Measurements from ENCODE around the gene TAF6L. TPM values are rescaled to one million over a fixed set of nuclear protein-coding genes. Genes with fewer than 3 reads are reported as not detected.
"Not testable (repeated sequence)": the region's sequence is repeated elsewhere in the genome, so short reads cannot be mapped to it uniquely, and the experiment has no call there.

TAF6L gene
- polyA plus RNA-seq, 1 donor, result 20.3 TPM

GRCh38 chr11:62805961-62806441, 34.8 kb downstream of the TAF6L start:
- DNase-seq, result no peak

DNA sequence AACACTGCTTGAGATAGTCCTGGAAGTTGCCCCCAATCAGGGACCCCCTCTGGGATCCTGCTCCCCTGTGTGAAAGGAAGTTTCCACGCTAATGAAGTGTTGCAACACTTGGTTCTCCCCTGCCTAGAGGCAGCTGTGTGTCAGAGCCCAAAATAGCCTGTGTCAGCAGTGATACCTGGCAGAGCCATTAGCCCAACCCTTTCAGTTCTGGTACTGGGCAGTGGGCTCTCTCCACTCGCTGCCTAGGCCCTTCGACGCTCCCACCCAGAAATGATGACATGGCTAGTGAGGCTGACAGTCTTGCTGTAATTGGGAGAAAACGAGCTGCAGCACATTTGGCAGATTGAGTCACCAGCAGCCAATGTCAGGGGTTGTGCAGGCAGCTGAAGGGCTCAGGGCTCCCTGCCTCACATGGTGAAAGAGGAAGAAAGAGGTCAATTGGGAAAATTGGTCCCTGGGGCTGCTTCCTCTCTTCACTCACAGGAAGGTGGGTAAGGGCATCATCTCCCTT, 35.5 kb downstream of the TAF6L start:
- no peak for DNase-seq

DNA sequence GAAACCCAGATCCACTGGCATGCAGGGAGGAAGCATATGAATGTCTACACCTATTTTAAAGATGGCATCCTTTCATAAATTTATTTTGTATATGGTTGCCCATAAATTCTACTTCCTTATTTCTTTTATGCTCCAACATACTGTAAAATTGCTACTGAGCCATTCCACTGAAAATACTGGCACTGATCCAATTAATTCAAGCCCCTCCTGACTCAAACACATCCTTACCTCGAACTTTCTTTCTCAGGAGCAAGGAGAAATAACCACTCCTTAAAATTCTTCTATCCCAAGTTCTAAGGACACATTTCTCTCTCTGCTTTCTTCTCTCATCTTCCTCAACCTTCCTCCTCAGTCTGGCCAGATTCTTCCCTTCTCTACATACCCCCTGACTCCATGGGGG, 39.6 kb downstream of the TAF6L start:
- DNase-seq, result no peak

- no peak for DNase-seq
These were observed 40.5 kb downstream of the TAF6L start for GRCh38 chr11:62811659-62812058.

- DNase-seq, result no peak
These were observed 45.4 kb downstream of the TAF6L start for GRCh38 chr11:62816557-62816956.

DNA sequence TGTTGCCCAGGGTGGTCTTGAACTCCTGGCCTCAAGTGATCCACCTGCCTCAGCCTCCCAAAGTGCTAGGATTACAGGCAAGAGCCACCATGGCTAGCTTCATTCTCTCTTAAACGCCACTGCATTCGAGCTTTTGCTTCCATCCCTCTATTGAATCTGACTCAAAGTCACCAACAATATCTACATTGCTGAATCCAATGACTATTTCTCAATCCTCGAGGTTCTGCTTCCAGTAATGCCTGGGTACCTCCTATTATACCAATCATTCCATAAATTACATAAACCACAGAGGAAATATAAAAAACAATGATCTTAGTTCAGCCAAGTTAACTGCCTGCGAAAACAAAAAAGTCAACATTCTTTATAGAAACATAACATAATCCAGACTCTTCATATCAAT, 45.9 kb downstream of the TAF6L start:
- DNase-seq, result no peak

GRCh38 chr11:62823677-62824076, 52.5 kb downstream of the TAF6L start:
- no peak for DNase-seq

- DNase-seq, result not testable (repeated sequence)
These were observed 56.9 kb downstream of the TAF6L start for GRCh38 chr11:62828130-62828529.

GRCh38 chr11:62830904-62831519, 59.8 kb downstream of the TAF6L start:
- no peak for DNase-seq

DNA sequence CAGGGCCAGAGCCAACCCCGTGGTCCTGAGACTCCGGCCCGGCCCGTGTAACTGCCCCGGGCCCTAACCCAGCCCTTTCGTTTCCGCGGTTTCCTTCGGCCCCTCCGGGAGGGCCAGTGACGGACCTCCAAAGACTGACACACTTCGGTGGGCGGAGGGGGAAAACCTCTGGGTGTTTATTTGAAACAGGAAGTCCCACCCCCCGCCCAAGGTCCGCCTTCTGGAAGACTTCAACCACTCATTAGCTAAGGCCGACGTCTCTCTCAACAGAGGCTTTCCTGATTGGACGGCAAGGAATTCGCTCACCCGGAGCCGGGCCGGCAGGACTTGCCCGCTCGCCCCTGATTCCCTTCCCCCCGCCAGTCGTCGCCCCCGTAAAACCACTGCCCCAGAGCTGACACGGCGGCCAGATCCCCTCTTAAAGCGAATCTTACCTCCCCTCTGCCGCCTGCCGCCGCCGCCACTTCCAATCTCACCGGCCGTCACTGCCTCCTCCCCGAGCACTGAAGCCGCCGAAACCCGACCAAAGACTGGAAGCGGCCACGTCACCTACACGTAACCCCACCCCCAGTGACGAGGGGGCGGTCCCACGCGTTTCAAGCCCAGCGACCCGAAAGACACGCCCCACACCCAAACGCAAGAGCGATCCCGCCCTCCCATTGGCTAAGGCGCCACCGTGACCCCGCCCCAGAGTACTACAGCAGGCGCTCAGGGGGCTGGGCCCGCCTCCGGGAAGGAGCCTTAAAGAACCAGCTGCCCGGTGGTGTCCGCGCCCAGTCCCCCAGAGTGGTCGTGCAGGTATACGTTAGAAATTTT, 60.5 kb downstream of the TAF6L start, which contains the start of gene STX5:
Gene STX5 (minus strand): TSS at position 532 of the 816 bp plus-strand sequence. CDS start 808 bp downstream, outside the sequence.
- peak; percentile 99 for DNase-seq

GRCh38 chr11:62832336-62833234, 61.4 kb downstream of the TAF6L start, which contains the start of gene TEX54:
TEX54 (minus strand) TSS chr11:62832841.
- no peak for DNase-seq

DNA sequence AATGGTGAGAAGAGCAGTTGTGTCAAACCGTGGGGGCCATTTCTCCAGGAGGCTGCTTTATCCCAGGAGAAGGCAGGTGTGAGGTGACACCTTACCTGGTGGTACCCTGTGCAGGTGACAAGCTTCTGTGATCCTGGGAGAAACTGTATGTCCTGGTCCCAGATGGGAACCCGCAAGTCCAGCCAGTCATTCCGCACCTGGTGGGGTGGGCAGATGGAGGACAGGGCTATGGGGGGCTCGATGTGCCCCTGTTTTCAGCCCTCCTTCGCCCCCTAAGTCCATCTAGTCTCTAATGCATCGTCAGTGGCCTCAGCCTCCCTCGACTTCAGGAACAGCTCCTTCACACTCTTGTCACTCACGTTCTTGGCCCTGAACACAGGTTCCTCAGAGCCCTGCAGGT, 64.1 kb downstream of the TAF6L start:
- DNase-seq, result no peak

Other genes starting within 250 kb of the TAF6L start
- gene AHNAK, start 224.6 kb upstream of the TAF6L start, polyA plus RNA-seq (ENCODE audit: insufficient read length), result 359 TPM
- 3,451 TPM for gene EEF1G, start 197.5 kb upstream of the TAF6L start, polyA plus RNA-seq (ENCODE audit: insufficient read length)
- gene TUT1, start 179.9 kb upstream of the TAF6L start, polyA plus RNA-seq (ENCODE audit: insufficient read length), result 16.9 TPM
- 42.0 TPM for gene MTA2, start 169.5 kb upstream of the TAF6L start, polyA plus RNA-seq (ENCODE audit: insufficient read length)
- 20.7 TPM for gene EML3, start 158.6 kb upstream of the TAF6L start, polyA plus RNA-seq (ENCODE audit: insufficient read length)
- gene ROM1, start 158.1 kb upstream of the TAF6L start, polyA plus RNA-seq (ENCODE audit: insufficient read length), result 0.90 TPM
- 21.4 TPM for gene B3GAT3, start 149.4 kb upstream of the TAF6L start, polyA plus RNA-seq (ENCODE audit: insufficient read length)
- 161 TPM for gene GANAB, start 124.8 kb upstream of the TAF6L start, polyA plus RNA-seq (ENCODE audit: insufficient read length)
- gene INTS5, start 118.1 kb upstream of the TAF6L start, polyA plus RNA-seq (ENCODE audit: insufficient read length), result 13.3 TPM
- gene C11orf98, start 106.2 kb upstream of the TAF6L start, polyA plus RNA-seq (ENCODE audit: insufficient read length), result 31.3 TPM
- gene CSKMT, start 106.1 kb upstream of the TAF6L start, polyA plus RNA-seq (ENCODE audit: insufficient read length), result 3.3 TPM
- 5.8 TPM for gene UQCC3, start 99.7 kb upstream of the TAF6L start, polyA plus RNA-seq (ENCODE audit: insufficient read length)
- gene LBHD1, start 99.1 kb upstream of the TAF6L start, polyA plus RNA-seq (ENCODE audit: insufficient read length), result 7.1 TPM
- gene UBXN1, start 92.3 kb upstream of the TAF6L start, polyA plus RNA-seq (ENCODE audit: insufficient read length), result 143 TPM
- 14.2 TPM for gene LRRN4CL, start 81.9 kb upstream of the TAF6L start, polyA plus RNA-seq (ENCODE audit: insufficient read length)
- gene BSCL2, start 64.0 kb upstream of the TAF6L start, polyA plus RNA-seq (ENCODE audit: insufficient read length), result 20.8 TPM
- 0.61 TPM for gene GNG3, start 63.7 kb upstream of the TAF6L start, polyA plus RNA-seq (ENCODE audit: insufficient read length)
- 43.6 TPM for gene HNRNPUL2, start 43.9 kb upstream of the TAF6L start, polyA plus RNA-seq (ENCODE audit: insufficient read length)
- 28.3 TPM for gene TTC9C, start 42.9 kb upstream of the TAF6L start, polyA plus RNA-seq (ENCODE audit: insufficient read length)
- gene ZBTB3, start 17.2 kb upstream of the TAF6L start, polyA plus RNA-seq (ENCODE audit: insufficient read length), result 4.0 TPM
- gene POLR2G, start 9.8 kb upstream of the TAF6L start, polyA plus RNA-seq (ENCODE audit: insufficient read length), result 83.5 TPM
- gene TMEM179B, start 16.0 kb downstream of the TAF6L start, polyA plus RNA-seq (ENCODE audit: insufficient read length), result 29.2 TPM
- gene TMEM223, start 20.6 kb downstream of the TAF6L start, polyA plus RNA-seq (ENCODE audit: insufficient read length), result 16.7 TPM
- gene NXF1, start 34.0 kb downstream of the TAF6L start, polyA plus RNA-seq (ENCODE audit: insufficient read length), result 75.4 TPM
- 31.7 TPM for gene STX5, start 60.7 kb downstream of the TAF6L start, polyA plus RNA-seq (ENCODE audit: insufficient read length)
- gene TEX54, start 61.4 kb downstream of the TAF6L start, polyA plus RNA-seq (ENCODE audit: insufficient read length), result not detected
- 37.2 TPM for gene WDR74, start 68.2 kb downstream of the TAF6L start, polyA plus RNA-seq (ENCODE audit: insufficient read length)
- 43.3 TPM for gene SLC3A2, start 109.5 kb downstream of the TAF6L start, polyA plus RNA-seq (ENCODE audit: insufficient read length)
- not detected for gene CHRM1, start 150.0 kb downstream of the TAF6L start, polyA plus RNA-seq (ENCODE audit: insufficient read length)
- not detected for gene SLC22A6, start 213.6 kb downstream of the TAF6L start, polyA plus RNA-seq (ENCODE audit: insufficient read length)
- gene SLC22A8, start 244.4 kb downstream of the TAF6L start, polyA plus RNA-seq (ENCODE audit: insufficient read length), result not detected

Data from hindlimb muscle (tissue), 1 donor.